ENCODE measurements around the gene DLX2.
"Not testable (repeated sequence)": the region's sequence is repeated elsewhere in the genome, so short reads cannot be mapped to it uniquely, and the experiment has no call there.

DLX2 gene

GRCh38 chr2:172083628-172084394 is 18.9 kb downstream of the DLX2 start:
- no peak for DNase-seq (ENCODE audit: low read depth)

- no peak for DNase-seq (ENCODE audit: low read depth)
Measured at GRCh38 chr2:172082944-172083627, 19.6 kb downstream of the DLX2 start.

- DNase-seq (ENCODE audit: low read depth): no peak
Measured at GRCh38 chr2:172082105-172082943, 20.4 kb downstream of the DLX2 start.

GRCh38 chr2:172081221-172082022 is 21.3 kb downstream of the DLX2 start:
- no peak for DNase-seq (ENCODE audit: low read depth)

GRCh38 chr2:172080641-172081220 is 22.0 kb downstream of the DLX2 start:
- DNase-seq (ENCODE audit: low read depth): no peak

GRCh38 chr2:172079838-172080640 is 22.7 kb downstream of the DLX2 start:
- DNase-seq (ENCODE audit: low read depth): peak; percentile 58

- no peak for DNase-seq (ENCODE audit: low read depth)
Measured at GRCh38 chr2:172079416-172079815, 23.3 kb downstream of the DLX2 start.

GRCh38 chr2:172074254-172074653 is 28.4 kb downstream of the DLX2 start:
- DNase-seq (ENCODE audit: low read depth): no peak

GRCh38 chr2:172073518-172073917 is 29.2 kb downstream of the DLX2 start:
- DNase-seq (ENCODE audit: low read depth): no peak

GRCh38 chr2:172072706-172073105 is 30.0 kb downstream of the DLX2 start:
- DNase-seq (ENCODE audit: low read depth): no peak

GRCh38 chr2:172072303-172072702 is 30.4 kb downstream of the DLX2 start:
- no peak for DNase-seq (ENCODE audit: low read depth)

GRCh38 chr2:172070936-172071335 is 31.8 kb downstream of the DLX2 start:
- no peak for DNase-seq (ENCODE audit: low read depth)

GRCh38 chr2:172067905-172068304 is 34.8 kb downstream of the DLX2 start:
- not testable (repeated sequence) for DNase-seq (ENCODE audit: low read depth)

- no peak for DNase-seq (ENCODE audit: low read depth)
Measured at GRCh38 chr2:172066394-172066886, 36.3 kb downstream of the DLX2 start.

GRCh38 chr2:172065111-172065510 is 37.6 kb downstream of the DLX2 start:
- DNase-seq (ENCODE audit: low read depth): no peak

GRCh38 chr2:172063446-172063845 is 39.3 kb downstream of the DLX2 start:
- DNase-seq (ENCODE audit: low read depth): no peak

GRCh38 chr2:172062402-172063004 is 40.2 kb downstream of the DLX2 start:
- no peak for DNase-seq (ENCODE audit: low read depth)

GRCh38 chr2:172060118-172060517 is 42.6 kb downstream of the DLX2 start:
- not testable (repeated sequence) for DNase-seq (ENCODE audit: low read depth)

- DNase-seq (ENCODE audit: low read depth): no peak
Measured at GRCh38 chr2:172058660-172059059, 44.0 kb downstream of the DLX2 start.

GRCh38 chr2:172056293-172056692 is 46.4 kb downstream of the DLX2 start:
- no peak for DNase-seq (ENCODE audit: low read depth)

Data from ELR (cell line).